Inflammatory macrophage treated with lipopolysaccharide for 1 hour (primary cell): Measurements from ENCODE around the gene SH3D21.

ENCODE experiments used
- DNase-seq, 2 donors: peaks; one replicate each; pipeline ENCODE4 v3.0.0-alpha.2; 2020 to 2022

Gene SH3D21

DNA sequence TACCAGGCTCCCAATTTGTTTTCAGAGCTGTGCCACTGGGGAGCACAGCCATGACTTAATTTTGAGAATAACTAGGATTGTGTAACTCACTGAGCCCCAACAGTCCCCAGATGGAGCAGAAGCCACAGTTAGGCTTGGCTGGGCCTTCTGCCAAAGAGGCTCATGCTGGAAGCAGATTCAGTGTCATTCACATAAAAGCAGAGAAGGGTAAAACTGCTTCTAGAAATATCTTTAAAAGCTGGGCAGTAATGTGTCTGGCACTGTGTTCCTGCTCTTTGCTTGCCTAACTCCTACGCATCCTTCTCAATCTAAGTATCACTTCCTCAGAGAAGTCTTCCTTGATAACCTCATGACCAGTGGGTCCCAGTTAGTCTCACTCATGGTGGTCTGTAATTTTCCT is 59.2 kb downstream of the SH3D21 start:
- DNase-seq = peak; percentile 81 to 94

DNA sequence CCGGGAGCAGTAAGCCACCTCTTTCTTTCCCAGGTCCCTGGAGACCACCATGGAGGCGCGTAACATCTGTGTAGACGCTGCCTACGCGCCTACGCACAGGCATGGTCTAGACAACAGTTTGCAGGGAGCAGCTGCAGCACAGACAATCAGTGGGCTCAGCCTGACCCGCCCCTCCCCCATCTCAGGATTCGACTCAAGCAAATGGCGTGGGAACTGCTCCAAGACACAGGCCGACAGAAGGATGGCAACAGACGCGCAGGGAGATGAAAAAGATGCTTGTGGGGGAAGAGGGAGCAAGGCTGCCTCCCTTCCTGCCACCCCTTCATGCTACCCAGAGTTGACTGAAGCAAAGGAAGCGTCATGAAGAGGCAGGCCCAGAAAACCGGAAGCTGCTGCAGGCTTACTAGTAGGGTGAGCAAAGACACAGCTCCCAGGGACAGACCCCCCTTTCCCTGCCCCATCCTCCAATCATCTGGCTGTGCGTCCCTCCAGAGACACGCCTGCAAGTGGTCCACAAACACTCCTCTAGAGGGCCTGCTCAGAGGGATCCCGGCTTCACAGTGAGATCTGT is 60.0 kb downstream of the SH3D21 start:
- DNase-seq = peak; percentile 61 to 62

DNA sequence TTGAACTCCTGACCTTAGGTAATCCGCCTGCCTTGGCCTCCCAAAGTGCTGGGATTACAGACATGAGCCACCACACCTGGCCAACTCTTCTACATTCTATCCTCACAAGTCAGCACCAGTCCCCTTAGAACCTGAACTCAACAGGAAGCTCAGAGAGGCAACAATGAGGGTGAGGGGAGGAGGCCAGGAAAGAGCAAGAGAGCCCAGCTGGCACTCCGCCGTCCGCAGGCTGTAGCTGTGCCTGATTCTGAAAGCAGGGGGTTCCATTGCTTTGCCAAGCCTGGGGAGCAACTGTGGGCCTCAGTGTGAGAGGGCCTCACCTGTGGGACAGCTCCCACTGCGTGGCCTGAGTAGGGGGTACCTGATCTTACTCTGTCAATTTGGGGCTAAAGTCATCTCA is 60.9 kb downstream of the SH3D21 start:
- no peak for DNase-seq

DNA sequence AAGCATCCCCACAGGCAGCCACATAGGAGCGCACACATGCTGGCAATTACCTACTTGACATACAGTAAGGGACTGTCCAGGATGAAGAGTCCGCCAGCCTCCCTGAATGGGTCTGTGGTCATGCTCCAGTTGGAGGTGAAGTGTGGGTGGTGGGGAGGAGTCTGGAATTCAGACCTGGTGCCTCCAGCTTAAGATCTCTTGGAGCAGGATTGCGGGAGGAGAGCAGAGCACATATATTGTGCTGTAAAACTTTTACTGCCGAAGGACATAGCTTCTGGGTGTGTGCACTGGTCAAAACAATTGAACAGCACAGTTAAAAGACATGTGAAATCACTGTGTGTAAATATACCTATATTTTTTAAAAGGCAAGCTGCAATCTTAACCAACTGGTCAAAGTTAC is 61.6 kb downstream of the SH3D21 start:
- no peak for DNase-seq

DNA sequence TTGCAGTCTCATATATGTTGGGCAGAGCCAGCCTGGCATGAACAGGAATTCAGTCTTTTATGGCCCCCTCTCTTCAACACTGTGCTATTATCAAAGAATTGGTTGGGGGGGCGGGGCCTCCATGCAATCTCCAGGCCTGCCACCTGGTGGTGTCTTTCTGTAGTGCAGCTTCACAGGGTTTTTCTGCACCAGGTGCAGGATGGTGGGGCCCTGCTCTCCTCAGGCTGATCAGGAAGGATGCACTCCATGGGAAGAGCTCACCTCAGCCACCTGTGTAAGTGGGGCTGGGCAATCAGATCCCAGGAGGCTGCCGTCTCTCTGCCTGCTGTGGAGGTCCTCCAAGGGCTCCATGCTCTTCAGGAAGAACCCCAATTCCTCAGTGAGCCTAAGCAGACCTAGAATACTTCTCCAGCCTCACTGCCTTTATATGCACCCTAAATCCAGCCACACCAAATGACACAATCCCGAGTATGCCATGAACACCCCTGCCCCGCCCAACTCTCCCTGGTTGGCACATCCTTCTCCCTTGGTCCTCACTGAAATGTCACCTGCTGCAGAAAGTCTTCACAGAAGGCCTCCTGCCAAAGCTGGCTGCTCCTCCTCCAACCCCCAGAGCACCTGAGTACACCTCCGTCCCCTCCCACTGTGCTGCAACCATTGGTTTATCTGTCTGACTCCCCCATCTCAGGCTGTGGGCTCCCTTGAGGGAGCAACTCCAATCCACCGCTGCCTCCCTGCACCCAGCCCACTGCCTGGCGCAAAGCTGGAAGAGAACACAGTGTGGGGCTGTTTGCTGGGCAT is 63.1 kb downstream of the SH3D21 start:
- peak in 1 of 2 donors; percentile 90 for DNase-seq
